K562 (cell line): Measurements from ENCODE around the gene KCNN4. TPM values are rescaled to one million over a fixed set of nuclear protein-coding genes. Genes with fewer than 3 reads are reported as not detected.

Experiments
- ARID1B ChIP-seq: fragments of 450-650 bp; IDR thresholded peaks from 2 replicates; pipeline ENCODE4 v1.6.1; 2016; ENCODE audit warnings: antibody characterized with exemption, mild to moderate bottlenecking, inconsistent platforms
- GTF2F1 ChIP-seq: IDR thresholded peaks from 2 replicates; pipeline ENCODE4 v1.6.1; 2011; ENCODE audit warnings: low read depth, low read length, improper control_type of control experiment
- HOXB6 ChIP-seq: fragments of 250-450 bp; sonication (Bioruptor Pico); IDR thresholded peaks from 2 replicates; pipeline ENCODE4 v1.5.1; 2022; ENCODE audit warnings: mild to moderate bottlenecking, borderline replicate concordance
- MTA2 ChIP-seq: fragments of 450-650 bp; IDR thresholded peaks from 2 replicates; pipeline ENCODE4 v1.6.1; 2016; ENCODE audit warnings: low read depth
- NFRKB ChIP-seq: fragments of 450-650 bp; IDR thresholded peaks from 2 replicates; pipeline ENCODE4 v1.6.1; 2016; ENCODE audit warnings: low read depth
- POLR2A ChIP-seq: fragments of 450-650 bp; conservative IDR thresholded peaks from 2 replicates; pipeline ENCODE4 v1.6.1; 2016
- PREB ChIP-seq: sonication (generic); formaldehyde crosslinking; IDR thresholded peaks from 2 replicates; pipeline ENCODE4 v1.8.1; 2023; ENCODE audit warnings: mild to moderate bottlenecking, missing genetic modification reagents
- RAD51 ChIP-seq: fragments of 450-650 bp; IDR thresholded peaks from 2 replicates; pipeline ENCODE4 v1.7.1; 2016; ENCODE audit warnings: low read depth, mild to moderate bottlenecking, borderline replicate concordance
- SMARCA4 ChIP-seq: fragments of 450-650 bp; IDR thresholded peaks from 2 replicates; pipeline ENCODE4 v1.6.1; 2016
- SMC3 ChIP-seq: conservative IDR thresholded peaks from 2 replicates; pipeline ENCODE4 v1.6.1; 2011; ENCODE audit warnings: low read depth, low read length, improper control_type of control experiment; ENCODE audit not compliant: insufficient read depth
- TAF1 ChIP-seq: IDR thresholded peaks from 2 replicates; pipeline ENCODE4 v1.6.1; 2011; ENCODE audit warnings: mild to moderate bottlenecking, low read length, moderate library complexity; ENCODE audit not compliant: insufficient read depth, control insufficient read depth, severe bottlenecking; ENCODE audit errors: extremely low read depth
- ZHX1 ChIP-seq: fragments of 150-350 bp; conservative IDR thresholded peaks from 2 replicates; pipeline ENCODE4 v1.6.1; 2014; ENCODE audit warnings: low read length
- ZNF212 ChIP-seq: fragments of 450-650 bp; formaldehyde crosslinking; IDR thresholded peaks from 2 replicates; pipeline ENCODE4 v1.4.0; 2020; ENCODE audit warnings: mild to moderate bottlenecking
- ZNF318 ChIP-seq, 2 experiments: fragments of 450-650 bp; IDR thresholded peaks; 2 replicates each; pipeline ENCODE4 v1.6.1; 2016; ENCODE audit warnings: mild to moderate bottlenecking in 2 of 2, borderline replicate concordance in 1 of 2, low read depth in 1 of 2, moderate library complexity in 1 of 2
- ZNF639 ChIP-seq, 2 experiments: fragments of 200-800 bp in 1 of 2; sonication (Bioruptor generic) in 1 of 2; sonication (generic) in 1 of 2; formaldehyde crosslinking in 1 of 2; IDR thresholded peaks in 1 of 2; conservative IDR thresholded peaks in 1 of 2; 2 replicates each; pipeline versions ENCODE4 v1.5.0 to v1.6.1; 2016 to 2020; ENCODE audit warnings: missing compliant biosample characterization in 1 of 2, missing genetic modification characterization in 1 of 2, missing genetic modification reagents in 1 of 2
- polyA plus RNA-seq, 8 experiments: library from polyadenylated mRNA; depleted of rRNA in 4 of 8; stranded (reverse) in 5 of 8; unstranded in 3 of 8; fragments of >200 nt; fragmentation: Nextera tagmentation in 2 of 8; fragmentation: Illumina TruSeq in 1 of 8; extraction: Ambion mirVana in 2 of 8; extraction: Trizol in 1 of 8; gene quantifications; 2 replicates each; pipeline versions ENCODE4 v1.2.1 to v1.2.3, GENCODE V29; 2011 to 2014; ENCODE audit warnings: inconsistent platforms in 1 of 8, missing spikeins in 1 of 8
- total RNA-seq, 7 experiments: library from RNA; depleted of rRNA in 6 of 7; stranded (reverse); fragments of >200 nt in 6 of 7; fragmentation: Illumina TruSeq in 2 of 7; extraction: Trizol in 2 of 7; gene quantifications; 2 replicates each; pipeline versions ENCODE4 v1.2.1 to v1.2.3, GENCODE V29; 2011 to 2021; ENCODE audit warnings: low replicate concordance in 1 of 7

Gene KCNN4
- total and polyA plus RNA-seq, 9 of the 15 experiments (the other 6 are each of a cell fraction or from before 2014, with no cell fraction given): 0.53 to 37.7 (median 25.9) TPM

GRCh38 chr19:43773725-43774102 lies 7.1 kb downstream of the KCNN4 start (continued):
- TF ChIP-seq ZNF318 (IDR thresholded peaks at IDR 0.05; ENCODE audit: borderline replicate concordance in 1 of 2, low read depth in 1 of 2) (no peak), ZNF639 (CRISPR knock-in tag; conservative IDR thresholded peaks at IDR 0.05 in 1 of 2, IDR thresholded peaks at IDR 0.05 in 1 of 2) (no peak), ZHX1 (no peak), ARID1B (peak; percentile 48), HOXB6 (CRISPR knock-in tag) (no peak), RAD51 (0 out of 2 replicates have a peak, but pooled peaks have one; percentile 7), SMARCA4 (0 out of 2 replicates have a peak, but pooled peaks have one; percentile 28), NFRKB (0 out of 2 replicates have a peak, but pooled peaks have one; percentile 48), POLR2A (peak; percentile 72), TAF1 (peak; percentile 50), ZNF212 (CRISPR knock-in tag) (no peak), PREB (no peak), SMC3 (no peak), MTA2 (0 out of 2 replicates have a peak, but pooled peaks have one; percentile 18), GTF2F1 (no peak)
